OCI-LY1 (cell line): ENCODE measurements around the gene WDR5.
A peak's percentile ranks its signal among the peaks of the same experiment; 100 is the strongest.

ENCODE experiments used
- H2AFZ ChIP-seq: fragments of 200-600 bp; sonication (generic), shearing (Covaris generic); 2 replicates; pipeline ENCODE4 v1.6.0; 2014; ENCODE audit warnings: antibody characterized with exemption, mild to moderate bottlenecking, low read length
- H3F3A ChIP-seq: fragments of 200-600 bp; sonication (generic), shearing (Covaris generic); 2 replicates; pipeline ENCODE4 v1.6.0; 2014; ENCODE audit warnings: mild to moderate bottlenecking, antibody characterized with exemption, low read length, moderate library complexity; ENCODE audit not compliant: insufficient read depth
- H3K27ac ChIP-seq: fragments of 200-600 bp; sonication (generic); 2 replicates; pipeline ENCODE4 v1.5.1; 2014; ENCODE audit warnings: low read length, mixed run types, mild to moderate bottlenecking, low read depth; ENCODE audit not compliant: poor library complexity, severe bottlenecking
- H3K27me3 ChIP-seq: fragments of 200-600 bp; sonication (generic); 2 replicates; pipeline ENCODE4 v1.6.0; 2014; ENCODE audit warnings: antibody characterized with exemption, mild to moderate bottlenecking, low read length, moderate library complexity; ENCODE audit not compliant: insufficient read depth
- H3K36me3 ChIP-seq: fragments of 200-600 bp; sonication (generic); 2 replicates; pipeline ENCODE4 v1.6.1; 2014; ENCODE audit warnings: mild to moderate bottlenecking, antibody characterized with exemption, low read length, moderate library complexity, mixed read lengths; ENCODE audit not compliant: insufficient read depth
- H3K4me1 ChIP-seq: fragments of 200-600 bp; sonication (generic); 2 replicates; pipeline ENCODE4 v1.5.1; 2014; ENCODE audit warnings: mild to moderate bottlenecking, low read length, moderate library complexity; ENCODE audit not compliant: insufficient read depth, severe bottlenecking
- H3K4me2 ChIP-seq: fragments of 200-600 bp; sonication (generic), shearing (Covaris generic); 2 replicates; pipeline ENCODE4 v1.6.1; 2014; ENCODE audit warnings: low read length
- H3K4me3 ChIP-seq: fragments of 200-600 bp; sonication (generic); 2 replicates; pipeline ENCODE4 v1.5.1; 2014; ENCODE audit warnings: low read length, low read depth, mild to moderate bottlenecking, mixed read lengths; ENCODE audit not compliant: poor library complexity, severe bottlenecking
- H3K79me2 ChIP-seq: fragments of 200-600 bp; shearing (Covaris generic); 2 replicates; pipeline ENCODE4 v1.6.1; 2016; ENCODE audit warnings: mixed run types, low read length, mixed read lengths; ENCODE audit not compliant: insufficient read depth
- H3K9ac ChIP-seq: fragments of 200-600 bp; sonication (generic), shearing (Covaris generic); 2 replicates; pipeline ENCODE4 v1.6.1; 2014; ENCODE audit warnings: mild to moderate bottlenecking, low read length, mixed read lengths
- H3K9me2 ChIP-seq: fragments of 200-600 bp; sonication (generic), shearing (Covaris generic); 2 replicates; pipeline ENCODE4 v1.6.1; 2014; ENCODE audit warnings: low read depth, mild to moderate bottlenecking, low read length, mixed read lengths
- H3K9me3 ChIP-seq: fragments of 200-600 bp; shearing (Covaris generic); 2 replicates; pipeline ENCODE4 v1.6.1; 2014; ENCODE audit warnings: low read length, mixed read lengths
- H4K20me1 ChIP-seq: fragments of 200-600 bp; sonication (generic), shearing (Covaris generic); 2 replicates; pipeline ENCODE4 v1.6.0; 2016; ENCODE audit warnings: mild to moderate bottlenecking, low read length; ENCODE audit not compliant: insufficient read depth
- CTCF ChIP-seq: fragments of 200-600 bp; sonication (generic), shearing (Covaris generic); IDR thresholded peaks from 2 replicates; pipeline ENCODE4 v1.5.1; 2017; ENCODE audit warnings: mild to moderate bottlenecking, antibody characterized with exemption, low read length, moderate library complexity, mixed read lengths
- EZH2 ChIP-seq: fragments of 200-600 bp; sonication (generic), shearing (Covaris generic); IDR thresholded peaks from 2 replicates; pipeline ENCODE4 v1.8.0; 2017; ENCODE audit warnings: borderline replicate concordance, mixed run types, mild to moderate bottlenecking, antibody characterized with exemption, low read length, moderate library complexity, mixed read lengths

Gene WDR5

GRCh38 chr9:134189145-134189469 lies 53.2 kb downstream of the WDR5 start:
- no peaks in the 10 kb centered on the region for H3F3A ChIP-seq
- H3K79me2 ChIP-seq = no peaks in the 10 kb centered on the region
- no peaks in the 10 kb centered on the region for H3K27me3 ChIP-seq
- no peaks in the 10 kb centered on the region for H3K36me3 ChIP-seq
- no peak overlapping the region for H3K4me3 ChIP-seq
- no peaks in the 10 kb centered on the region for H3K9me3 ChIP-seq
- H3K4me1 ChIP-seq = peaks cover 56% of the 10 kb centered on the region
- H3K27ac ChIP-seq = no peak overlapping the region
- no peaks in the 10 kb centered on the region for H3K9me2 ChIP-seq
- H3K4me2 ChIP-seq = no peak overlapping the region
- no peaks in the 10 kb centered on the region for H4K20me1 ChIP-seq
- TF ChIP-seq CTCF (no peak), EZH2 (no peak)
- H3K9ac ChIP-seq = no peak overlapping the region
- no peak overlapping the region for H2AFZ ChIP-seq

DNA sequence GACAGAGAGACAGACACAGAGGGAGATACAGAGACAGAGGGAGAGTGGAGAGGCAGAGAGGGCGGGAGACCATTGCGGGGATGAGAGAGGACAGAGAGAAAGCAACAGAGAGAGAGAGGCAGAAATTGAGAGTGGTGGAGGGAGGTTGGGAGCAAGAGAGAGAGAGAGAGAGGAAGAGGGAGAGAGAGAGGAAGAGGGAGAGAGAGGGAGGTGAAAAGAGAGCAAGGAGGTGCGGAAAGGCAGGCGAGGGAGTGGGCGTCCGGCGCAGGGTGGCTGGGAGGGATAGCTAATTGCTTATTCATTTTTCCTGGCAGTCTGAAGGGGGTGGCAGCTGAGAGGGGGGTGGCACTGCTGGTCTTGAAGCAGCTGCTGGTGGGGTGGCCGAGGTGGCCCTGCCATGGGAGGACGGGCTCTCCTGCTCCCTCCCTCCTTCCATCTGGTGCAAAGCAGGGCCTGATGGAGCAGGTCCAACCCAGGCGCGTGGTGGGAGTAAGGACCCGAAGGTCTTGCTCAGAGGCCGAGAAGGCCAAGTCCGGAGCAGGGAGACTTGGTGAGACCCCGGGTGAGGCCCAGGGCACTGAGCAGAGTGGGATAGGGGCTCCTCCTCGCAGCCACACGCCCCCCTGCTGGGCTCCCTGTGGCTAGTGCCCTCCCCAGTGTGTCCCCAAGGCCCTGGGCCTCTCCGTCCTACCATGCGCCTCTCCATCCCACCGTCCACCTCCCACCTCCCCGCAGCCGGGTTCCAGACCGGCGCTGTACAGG lies 53.8 kb downstream of the WDR5 start:
- peak overlapping the region; percentile 42 for H3K27ac ChIP-seq
- no peak overlapping the region for H3K4me2 ChIP-seq
- no peaks in the 10 kb centered on the region for H3K9me3 ChIP-seq
- H3K9me2 ChIP-seq = no peaks in the 10 kb centered on the region
- no peaks in the 10 kb centered on the region for H3F3A ChIP-seq
- no peak overlapping the region for H3K9ac ChIP-seq
- no peak overlapping the region for H3K4me3 ChIP-seq
- no peak overlapping the region for H2AFZ ChIP-seq
- H4K20me1 ChIP-seq = no peaks in the 10 kb centered on the region
- H3K27me3 ChIP-seq = no peaks in the 10 kb centered on the region
- H3K4me1 ChIP-seq = peaks cover 56% of the 10 kb centered on the region
- no peaks in the 10 kb centered on the region for H3K36me3 ChIP-seq
- H3K79me2 ChIP-seq = no peaks in the 10 kb centered on the region
- TF ChIP-seq CTCF = no peak
- TF ChIP-seq EZH2 = no peak

- Histone ChIP-seq H3K4me3 (no peak overlapping the region), H3K27ac (peak overlapping the region; percentile 42), H2AFZ (no peak overlapping the region), H3K36me3 (no peaks in the 10 kb centered on the region), H3K79me2 (no peaks in the 10 kb centered on the region), H3K27me3 (no peaks in the 10 kb centered on the region), H4K20me1 (no peaks in the 10 kb centered on the region), H3K9me2 (no peaks in the 10 kb centered on the region), H3K9me3 (no peaks in the 10 kb centered on the region), H3K9ac (no peak overlapping the region), H3F3A (no peaks in the 10 kb centered on the region), H3K4me2 (no peak overlapping the region), H3K4me1 (peaks cover 61% of the 10 kb centered on the region)
- no peak for TF ChIP-seq CTCF
- no peak for TF ChIP-seq EZH2
Observed at GRCh38 chr9:134190232-134191121, 54.6 kb downstream of the WDR5 start.
